Jurkat, Clone E6-1 (cell line): Measurements from ENCODE around the gene UGT2B15.
"Not testable (repeated sequence)": the region's sequence is repeated elsewhere in the genome, so short reads cannot be mapped to it uniquely, and the experiment has no call there.

ENCODE experiments used
- DNase-seq: peaks from one replicate; pipeline ENCODE4 v3.0.0-alpha.2; 2011; ENCODE audit warnings: low read depth, low spot score
- H3K4me3 ChIP-seq: 2 replicates; pipeline ENCODE4 v1.5.1; 2011; ENCODE audit warnings: mild to moderate bottlenecking, low read length, control low read depth, moderate library complexity

UGT2B15 gene

GRCh38 chr4:68658672-68659071 lies 11.8 kb downstream of the UGT2B15 start:
- DNase-seq, result no peak
- H3K4me3 ChIP-seq, result no peak overlapping the region

GRCh38 chr4:68657022-68657594 lies 13.3 kb downstream of the UGT2B15 start:
- not testable (repeated sequence) for H3K4me3 ChIP-seq, DNase-seq

- not testable (repeated sequence) for DNase-seq, H3K4me3 ChIP-seq
Observed at GRCh38 chr4:68656445-68656973, 13.9 kb downstream of the UGT2B15 start.

GRCh38 chr4:68655764-68656444 lies 14.5 kb downstream of the UGT2B15 start:
- no peak overlapping the region for H3K4me3 ChIP-seq
- no peak for DNase-seq

GRCh38 chr4:68654946-68655721 lies 15.3 kb downstream of the UGT2B15 start:
- H3K4me3 ChIP-seq, result no peak overlapping the region
- no peak for DNase-seq

- no peak for DNase-seq
- H3K4me3 ChIP-seq, result no peak overlapping the region
Observed at GRCh38 chr4:68651932-68652331, 18.5 kb downstream of the UGT2B15 start.

GRCh38 chr4:68630371-68630770 lies 40.1 kb downstream of the UGT2B15 start:
- DNase-seq, result no peak
- H3K4me3 ChIP-seq, result no peak overlapping the region

- not testable (repeated sequence) for H3K4me3 ChIP-seq, DNase-seq
Observed at GRCh38 chr4:68622731-68623130, 47.7 kb downstream of the UGT2B15 start.

- no peak for DNase-seq
- H3K4me3 ChIP-seq, result no peak overlapping the region
Observed at GRCh38 chr4:68617003-68617698, 53.3 kb downstream of the UGT2B15 start.

GRCh38 chr4:68615699-68616422 lies 54.6 kb downstream of the UGT2B15 start:
- no peak overlapping the region for H3K4me3 ChIP-seq
- DNase-seq, result no peak

GRCh38 chr4:68613752-68614151 lies 56.7 kb downstream of the UGT2B15 start:
- DNase-seq, result no peak
- no peak overlapping the region for H3K4me3 ChIP-seq

GRCh38 chr4:68606240-68606639 lies 64.2 kb downstream of the UGT2B15 start:
- no peak overlapping the region for H3K4me3 ChIP-seq
- DNase-seq, result no peak

GRCh38 chr4:68599150-68599549 lies 71.3 kb downstream of the UGT2B15 start:
- DNase-seq, result no peak
- no peak overlapping the region for H3K4me3 ChIP-seq

- H3K4me3 ChIP-seq, result no peak overlapping the region
- DNase-seq, result no peak
Observed at GRCh38 chr4:68597482-68597881, 73.0 kb downstream of the UGT2B15 start.
